ENCODE results near the gene DYRK1A.
"Not testable (repeated sequence)": the region's sequence is repeated elsewhere in the genome, so short reads cannot be mapped to it uniquely, and the experiment has no call there.

DYRK1A gene

DNA sequence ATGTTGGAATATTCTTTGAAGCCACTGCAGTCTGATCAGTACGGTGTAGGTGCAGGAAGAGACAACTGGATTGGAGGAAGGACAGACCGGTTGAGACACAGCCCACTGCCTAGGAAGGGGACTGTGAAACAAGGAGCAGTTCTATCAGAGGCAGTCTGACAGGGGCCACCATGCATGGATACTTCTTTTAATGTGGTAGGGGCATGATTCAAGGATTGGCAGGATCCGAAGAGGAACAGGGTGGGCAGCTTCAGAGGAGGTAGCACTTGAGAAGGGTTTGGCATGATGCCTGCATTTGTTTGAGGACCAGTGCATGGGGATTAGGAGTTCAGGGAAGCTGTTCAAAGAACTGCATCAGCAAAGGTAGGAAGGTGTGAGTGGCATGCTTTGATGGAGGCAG, 167.9 kb downstream of the DYRK1A start:
- H3K27ac ChIP-seq: no peak overlapping the region
- H3K4me3 ChIP-seq: no peak overlapping the region

DNA sequence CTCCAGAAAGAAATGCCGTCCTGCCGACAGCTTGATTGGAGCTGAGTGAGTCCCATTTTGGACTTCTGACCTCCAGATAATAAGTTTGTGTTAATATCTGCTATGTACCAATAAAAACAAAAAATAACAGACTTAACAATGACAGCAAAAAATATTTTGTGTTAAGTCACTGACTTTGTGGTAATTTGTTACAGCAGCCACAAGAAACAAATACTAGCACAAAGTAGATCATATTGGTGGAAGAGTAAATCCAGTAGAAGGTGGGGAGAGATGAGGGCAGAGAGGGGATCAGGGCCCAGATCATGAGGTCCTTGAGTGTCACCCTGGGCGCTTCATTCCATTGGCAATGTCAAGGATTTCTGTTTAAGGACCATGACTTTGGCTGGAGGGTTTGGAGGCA, 168.6 kb downstream of the DYRK1A start:
- no peak overlapping the region for H3K4me3 ChIP-seq
- H3K27ac ChIP-seq: no peak overlapping the region

DNA sequence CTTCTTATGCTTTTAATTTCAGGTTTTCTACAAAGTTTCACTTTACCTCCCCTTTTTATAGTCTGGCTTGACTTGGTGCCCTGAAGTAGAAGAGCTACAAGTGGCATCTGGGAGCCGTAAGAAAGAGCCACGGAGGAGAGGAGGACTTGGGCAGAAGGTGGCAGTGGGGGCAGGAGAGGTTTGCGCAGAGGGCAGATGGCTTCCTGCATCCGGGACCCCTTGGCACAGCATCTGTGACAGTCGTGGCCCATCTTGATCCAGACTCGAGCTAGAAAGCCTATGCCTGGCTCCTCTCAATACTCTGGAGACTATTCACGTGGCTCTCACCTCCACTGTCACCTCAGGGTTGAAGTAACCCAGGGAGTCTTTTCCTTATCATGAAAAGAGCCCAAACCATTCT, 169.1 kb downstream of the DYRK1A start:
- H3K27ac ChIP-seq: no peak overlapping the region
- no peak overlapping the region for H3K4me3 ChIP-seq

DNA sequence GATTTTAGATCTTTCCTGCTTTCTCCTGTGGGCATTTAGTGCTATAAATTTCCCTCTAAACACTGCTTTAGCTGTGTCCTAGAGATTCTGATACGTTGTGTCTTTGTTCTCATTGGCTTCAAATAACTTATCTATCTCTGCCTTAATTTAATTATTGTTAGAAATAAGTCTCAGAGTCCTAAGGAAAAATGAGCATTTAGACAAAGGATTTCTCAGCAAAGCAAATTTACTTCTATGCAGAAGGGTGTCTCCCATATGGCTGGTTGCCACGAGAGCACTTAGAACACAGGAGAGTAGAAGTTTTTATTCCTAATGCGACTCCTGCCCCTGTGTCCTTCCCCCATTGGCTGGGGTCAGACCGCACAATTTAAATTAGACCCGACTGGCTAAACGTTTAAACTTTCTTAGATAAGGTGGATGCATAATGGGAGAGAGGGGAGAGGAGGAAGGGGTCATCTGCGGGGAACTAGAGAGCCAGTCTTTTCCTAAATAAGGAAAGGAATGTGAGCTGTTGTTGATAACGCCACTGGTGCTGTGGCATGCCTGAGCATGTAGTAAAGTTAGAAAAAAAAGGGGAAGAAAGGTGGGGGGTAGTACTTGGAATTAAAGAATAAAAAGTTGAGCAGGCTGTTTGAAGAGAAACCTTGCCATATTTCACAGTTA, 170.2 kb downstream of the DYRK1A start:
- no peak overlapping the region for H3K27ac ChIP-seq
- H3K4me3 ChIP-seq: no peak overlapping the region

DNA sequence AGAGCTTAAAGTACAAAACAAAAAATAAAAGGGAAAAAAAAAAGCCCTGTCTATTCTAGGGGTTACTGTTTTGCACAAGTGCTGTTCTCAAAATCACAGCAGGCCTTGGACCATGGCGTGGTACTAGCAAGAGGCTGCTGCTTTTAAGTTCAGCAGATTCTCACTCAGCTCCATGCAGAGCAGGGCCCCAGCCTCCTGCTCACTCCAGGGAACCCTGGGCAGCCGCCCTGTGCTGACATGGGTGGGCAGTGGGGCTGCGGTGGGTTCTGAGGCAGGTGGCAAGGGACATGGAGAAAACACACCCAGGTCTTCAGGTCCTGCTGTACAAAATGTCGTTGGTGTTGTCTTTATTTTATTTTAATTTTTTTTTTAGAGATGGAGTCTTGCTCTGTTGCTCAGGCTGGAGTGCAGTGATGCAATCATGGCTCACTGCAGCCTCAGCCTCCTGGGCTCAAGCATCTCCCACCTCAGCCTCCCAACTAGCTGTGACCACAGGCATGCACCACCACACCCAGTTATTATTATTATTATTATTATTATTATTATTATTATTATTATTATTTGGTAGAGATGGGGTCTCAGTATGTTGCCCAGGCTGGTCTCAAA, 170.9 kb downstream of the DYRK1A start:
- Histone ChIP-seq H3K27ac (no peak overlapping the region), H3K4me3 (no peak overlapping the region)

DNA sequence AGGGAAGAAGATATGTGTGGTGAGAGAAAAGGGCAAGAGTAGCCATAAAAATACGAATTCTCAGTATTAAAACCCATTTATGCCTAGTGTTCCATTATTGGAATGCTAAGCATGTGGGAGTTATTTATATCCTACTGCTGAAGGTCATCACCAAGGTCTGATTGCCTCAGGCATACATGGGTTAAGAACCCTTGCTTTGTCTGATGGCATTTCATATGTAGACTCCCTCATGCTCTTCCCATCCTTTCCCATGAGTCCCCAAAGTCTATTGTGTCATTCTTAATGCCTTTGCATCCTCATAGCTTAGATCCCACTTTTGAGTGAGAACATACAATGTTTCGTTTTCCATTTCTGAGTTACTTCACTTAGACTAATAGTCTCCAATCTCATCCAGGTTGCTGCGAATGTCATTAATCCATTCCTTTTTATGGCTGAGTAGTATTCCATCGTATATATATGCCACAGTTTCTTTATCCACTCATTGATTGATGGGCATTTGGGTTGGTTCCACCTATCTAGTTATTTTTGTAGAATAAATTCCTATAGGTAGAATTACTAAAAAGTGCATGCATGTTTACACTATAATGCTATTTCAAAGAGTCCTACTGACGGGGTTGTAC, 172.5 kb downstream of the DYRK1A start:
- H3K4me3 ChIP-seq: no peak overlapping the region
- H3K27ac ChIP-seq: no peak overlapping the region

DNA sequence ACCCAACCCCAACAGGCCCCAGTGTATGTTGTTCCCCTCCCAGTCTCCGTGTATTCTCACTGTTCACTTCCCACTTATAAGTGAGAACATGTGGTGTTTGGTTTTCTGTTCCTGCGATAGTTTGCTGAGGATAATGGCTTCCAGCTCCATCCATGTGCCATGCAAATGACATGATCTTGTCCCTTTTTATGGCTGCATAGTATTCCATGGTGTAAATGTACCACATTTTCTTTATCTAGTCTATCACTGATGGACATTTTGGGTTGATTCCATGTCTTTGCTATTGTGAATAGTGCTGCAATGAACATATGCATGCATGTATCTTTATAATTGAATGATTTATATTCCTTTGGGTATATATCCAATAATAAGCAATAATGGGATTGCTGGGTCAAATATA, 174.6 kb downstream of the DYRK1A start:
- H3K4me3 ChIP-seq, H3K27ac ChIP-seq: not testable (repeated sequence)

DNA sequence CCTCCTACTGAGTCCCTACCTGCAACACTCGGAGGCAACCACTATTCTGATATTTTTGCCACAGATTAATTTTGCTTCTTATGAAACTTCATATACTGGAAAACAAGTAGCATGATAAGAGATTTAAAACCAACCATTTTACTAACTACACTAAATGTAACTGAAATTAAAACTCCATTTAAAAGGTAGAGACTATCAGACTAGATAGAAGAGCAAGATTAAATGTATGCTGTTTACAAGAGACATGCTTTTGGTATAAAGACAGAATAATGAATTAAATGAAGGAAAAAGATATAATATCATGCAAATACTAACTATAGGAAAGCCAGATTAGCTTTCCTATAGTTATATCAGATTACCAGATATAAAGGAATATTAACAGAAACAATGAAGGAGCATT, 175.9 kb downstream of the DYRK1A start:
- Histone ChIP-seq H3K4me3 (no peak overlapping the region), H3K27ac (no peak overlapping the region)

DNA sequence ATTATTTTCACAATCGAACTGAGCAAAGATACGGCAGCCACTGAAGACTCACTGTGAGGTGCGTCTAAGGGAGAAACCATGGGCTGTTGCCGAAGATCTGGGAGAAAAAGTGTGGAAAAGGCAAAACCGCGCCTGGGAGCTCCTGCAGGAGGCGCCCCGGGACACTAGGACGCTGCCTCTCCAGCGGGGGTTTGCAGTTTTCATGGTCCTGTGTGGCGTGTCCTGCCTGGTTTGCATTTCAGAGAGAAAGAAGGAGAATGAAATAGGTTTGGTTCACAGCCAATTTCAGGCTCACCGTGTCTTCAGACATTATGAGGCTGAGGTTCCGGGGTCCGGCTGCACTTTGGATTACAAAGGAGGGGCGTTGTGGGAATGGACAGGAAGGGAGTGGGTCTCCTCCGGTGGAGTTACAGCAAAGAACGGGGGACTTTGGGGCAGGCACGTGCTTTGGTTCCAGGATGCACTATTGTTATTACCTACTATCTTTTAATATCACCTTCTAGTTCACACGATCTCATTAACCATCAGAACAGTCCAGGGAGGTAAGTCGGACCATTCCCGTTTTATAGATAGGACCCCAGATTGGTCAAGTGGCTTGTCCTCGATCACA, 179.8 kb downstream of the DYRK1A start:
- Histone ChIP-seq H3K4me3 (no peak overlapping the region), H3K27ac (no peak overlapping the region)

DNA sequence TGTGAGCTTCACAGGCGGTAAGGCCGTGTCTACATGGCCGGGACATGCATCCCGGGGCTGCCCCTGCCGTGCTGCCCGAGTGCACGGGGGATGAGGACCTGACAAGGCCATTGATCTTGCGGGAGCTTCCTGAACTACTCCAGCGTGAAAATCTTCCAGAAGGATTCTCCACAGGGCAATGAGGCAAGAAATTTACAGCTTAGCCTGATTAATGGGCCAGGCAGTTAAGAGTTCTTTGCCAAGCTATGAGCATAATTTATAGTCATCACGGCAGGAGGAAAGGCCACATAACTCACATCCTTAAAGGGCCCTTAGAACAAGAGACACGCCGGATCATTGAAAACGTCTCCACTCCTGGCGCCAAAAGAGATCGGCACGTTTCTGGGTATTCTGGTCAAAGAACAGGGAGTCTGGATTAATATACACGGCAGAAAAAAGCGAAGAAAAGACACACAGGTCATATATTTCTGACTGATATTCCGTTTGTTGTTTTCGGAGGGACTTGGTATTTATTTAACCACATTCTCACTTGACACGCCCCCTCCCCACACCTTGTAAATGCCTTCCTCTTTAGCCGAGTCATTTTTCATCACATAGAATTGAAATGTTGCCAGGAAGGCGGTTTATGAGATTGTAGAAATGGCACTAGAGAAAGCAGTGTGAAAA, 180.5 kb downstream of the DYRK1A start:
- Histone ChIP-seq H3K4me3 (no peak overlapping the region), H3K27ac (no peak overlapping the region)

DNA sequence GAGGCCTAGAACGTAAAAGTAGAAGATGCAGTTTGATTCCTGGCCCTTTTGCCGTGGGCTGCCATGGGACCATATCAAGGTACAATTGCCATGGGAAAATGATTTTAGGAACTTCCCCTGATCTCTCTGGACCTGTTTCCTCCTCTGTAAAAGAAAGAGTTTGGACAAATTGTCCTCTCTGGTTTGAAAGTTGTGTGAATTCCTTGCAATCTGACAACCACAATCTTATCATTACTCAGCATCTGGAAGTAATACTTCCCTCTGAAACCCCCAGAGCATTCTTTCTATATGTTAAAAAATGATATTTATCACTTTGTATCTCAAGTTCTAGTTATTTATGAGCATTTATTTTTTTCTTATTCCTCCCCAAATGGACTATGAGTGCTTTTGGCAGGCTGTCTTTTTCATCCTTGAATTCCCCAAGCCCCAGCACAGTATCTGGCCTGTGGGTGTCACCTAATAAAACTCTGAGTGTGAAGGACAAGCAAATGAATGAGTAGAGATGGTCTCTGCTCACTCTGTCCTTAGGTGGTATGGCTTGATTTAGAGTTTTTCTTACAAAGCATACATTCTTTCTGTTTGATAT, 181.1 kb downstream of the DYRK1A start:
- H3K4me3 ChIP-seq: no peak overlapping the region
- H3K27ac ChIP-seq: no peak overlapping the region

DNA sequence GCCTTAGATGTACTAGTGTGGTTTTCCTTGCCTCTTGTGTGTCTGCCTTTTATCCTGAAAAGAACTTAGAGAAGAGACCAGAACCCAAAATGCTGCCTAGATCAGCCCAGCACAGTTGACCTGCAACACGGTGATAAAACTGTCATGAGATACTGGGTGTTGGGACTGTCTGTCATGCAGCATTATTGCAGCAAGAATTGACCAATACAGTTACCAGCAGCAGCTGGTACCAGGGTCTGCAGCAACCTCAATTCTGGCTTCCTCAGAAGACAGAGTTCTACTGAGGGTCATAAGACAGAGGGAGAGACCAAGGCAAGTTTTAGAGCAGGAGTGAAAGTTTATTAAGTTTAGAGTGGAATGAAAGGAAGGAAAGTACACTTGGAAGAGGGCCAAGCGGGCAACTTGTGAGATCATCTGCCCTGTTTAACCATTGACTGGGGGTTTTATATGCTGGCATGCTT, 182.0 kb downstream of the DYRK1A start:
- Histone ChIP-seq H3K4me3 (no peak overlapping the region), H3K27ac (no peak overlapping the region)

DNA sequence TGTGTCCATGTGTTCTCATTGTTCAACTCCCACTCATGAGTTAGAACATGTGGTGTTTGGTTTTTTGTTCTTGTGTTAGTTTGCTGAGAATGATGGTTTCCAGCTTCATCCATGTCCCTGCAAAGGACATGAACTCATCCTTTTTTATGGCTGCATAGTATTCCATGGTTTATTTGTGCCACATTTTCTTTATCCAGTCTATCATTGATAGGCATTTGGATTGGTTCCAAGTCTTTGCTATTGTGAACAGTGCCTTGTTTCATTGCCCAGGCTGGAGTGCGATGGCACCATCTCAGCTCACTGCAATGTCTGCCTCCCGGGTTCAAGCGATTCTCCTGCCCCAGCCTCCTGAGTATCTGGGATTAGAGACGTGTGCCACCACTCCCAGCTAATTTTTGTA, 183.2 kb downstream of the DYRK1A start:
- not testable (repeated sequence) for H3K27ac ChIP-seq, H3K4me3 ChIP-seq

DNA sequence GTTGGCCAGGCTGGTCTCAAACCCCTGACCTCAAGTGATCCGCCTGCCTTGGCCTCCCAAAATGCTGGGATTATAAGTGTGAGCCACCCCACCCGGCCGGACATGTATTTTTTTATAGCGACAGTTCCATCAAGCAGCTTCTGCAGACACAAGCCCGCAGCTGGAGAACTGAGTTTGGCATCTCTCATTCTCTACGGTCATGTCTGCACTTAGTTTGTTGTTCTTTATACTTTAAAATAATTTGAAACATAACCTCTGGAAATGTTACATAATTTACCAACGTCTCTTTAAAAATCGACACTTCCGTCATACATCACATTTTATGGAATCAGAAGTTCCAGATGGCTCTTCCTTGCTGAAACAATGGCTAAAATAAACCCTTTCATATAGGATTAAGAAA, 183.6 kb downstream of the DYRK1A start:
- H3K27ac ChIP-seq: no peak overlapping the region
- no peak overlapping the region for H3K4me3 ChIP-seq

DNA sequence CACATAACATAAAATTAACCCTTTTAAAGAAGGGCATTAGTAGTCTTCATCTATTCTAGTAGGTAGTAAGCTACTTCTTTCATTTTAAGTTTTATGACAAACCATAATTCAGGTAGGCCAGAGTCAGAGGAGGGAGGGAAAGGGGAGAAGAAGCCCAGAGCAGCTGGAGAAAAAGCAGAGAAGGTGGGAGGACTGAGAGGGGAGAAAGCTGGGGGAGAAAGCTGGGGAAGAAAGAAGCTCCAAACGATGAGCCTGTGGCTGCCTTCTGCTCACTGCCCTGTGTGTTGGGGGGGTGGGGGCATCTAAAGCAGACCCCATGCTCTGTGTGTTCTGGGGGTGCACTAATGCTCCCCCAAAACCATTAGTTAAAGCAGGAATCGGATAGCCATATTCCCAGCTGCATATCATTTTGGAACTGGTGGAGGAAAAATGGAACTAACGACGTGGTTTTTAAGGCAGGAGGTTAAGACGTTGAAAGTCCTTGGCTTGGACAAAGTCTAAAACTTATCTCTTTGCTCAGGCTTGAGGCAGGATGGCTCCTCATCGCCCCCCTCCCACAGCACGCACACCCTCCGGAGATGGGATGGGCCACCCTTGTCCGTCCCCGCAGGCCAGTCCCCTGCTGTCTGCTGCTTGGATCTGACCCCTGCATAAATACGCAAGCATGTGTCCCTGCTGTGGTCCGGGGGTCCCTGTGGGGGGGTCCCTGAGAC, 184.2 kb downstream of the DYRK1A start:
- Histone ChIP-seq H3K27ac (peak overlapping the region in 2 of 21 experiments; percentile 22 to 45), H3K4me3 (no peak overlapping the region)

DNA sequence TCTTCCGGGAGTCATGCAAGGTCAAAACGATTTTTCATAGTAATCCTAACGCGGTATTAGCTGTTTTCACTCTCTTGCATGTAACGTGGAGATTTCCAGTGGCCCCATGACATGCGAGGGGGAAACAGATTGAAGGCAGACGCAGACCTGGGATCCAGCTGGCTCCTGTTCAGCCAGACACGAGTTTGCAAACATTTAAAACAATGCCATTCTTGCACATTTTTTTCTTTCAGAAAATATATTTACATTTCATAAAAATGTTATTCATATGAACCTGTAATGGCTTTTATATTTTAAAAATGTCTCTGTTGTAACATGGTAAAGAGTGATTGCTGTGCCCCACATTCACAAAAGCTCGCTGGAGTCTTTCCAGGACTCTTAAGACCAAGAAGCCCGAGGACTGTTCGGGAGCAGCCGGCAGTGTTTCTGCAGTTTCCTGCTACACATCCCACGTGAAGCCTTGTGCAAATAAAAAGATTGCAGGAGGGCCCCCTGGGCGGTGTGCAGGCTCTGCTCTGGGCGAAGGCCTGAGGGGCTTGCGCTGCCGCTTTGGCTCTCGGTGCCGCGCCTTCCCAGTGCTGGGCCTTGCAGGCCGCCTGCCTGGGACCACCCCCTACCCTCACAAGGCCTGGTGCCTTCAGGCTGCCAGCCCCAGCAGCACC, 184.9 kb downstream of the DYRK1A start:
- peak overlapping the region in 3 of 21 experiments; percentile 22 to 45 (median 29) for H3K27ac ChIP-seq

DNA sequence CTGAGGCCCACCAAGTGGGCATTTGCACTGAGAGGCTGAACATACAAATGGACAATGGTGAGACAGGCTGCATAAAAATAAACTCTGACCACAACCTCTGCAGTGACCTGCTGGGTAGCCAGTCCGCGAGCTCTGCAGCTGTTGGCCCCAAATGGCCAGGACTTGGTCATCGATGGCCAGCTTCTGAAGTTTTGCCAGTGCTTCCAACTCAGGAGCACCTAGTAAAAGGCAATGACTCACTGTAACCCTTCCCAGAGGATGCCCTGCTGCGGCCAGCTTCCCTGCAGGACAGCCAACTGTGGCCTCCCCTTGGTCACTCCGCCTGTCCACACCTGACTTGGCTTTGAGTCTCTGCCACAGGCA, 185.4 kb downstream of the DYRK1A start:
- Histone ChIP-seq H3K27ac (peak overlapping the region in 1 of 21 experiments; percentile 29), H3K4me3 (no peak overlapping the region)

More for the DNA sequence above, 184.9 kb downstream of the DYRK1A start:
- no peak overlapping the region for H3K4me3 ChIP-seq

DNA sequence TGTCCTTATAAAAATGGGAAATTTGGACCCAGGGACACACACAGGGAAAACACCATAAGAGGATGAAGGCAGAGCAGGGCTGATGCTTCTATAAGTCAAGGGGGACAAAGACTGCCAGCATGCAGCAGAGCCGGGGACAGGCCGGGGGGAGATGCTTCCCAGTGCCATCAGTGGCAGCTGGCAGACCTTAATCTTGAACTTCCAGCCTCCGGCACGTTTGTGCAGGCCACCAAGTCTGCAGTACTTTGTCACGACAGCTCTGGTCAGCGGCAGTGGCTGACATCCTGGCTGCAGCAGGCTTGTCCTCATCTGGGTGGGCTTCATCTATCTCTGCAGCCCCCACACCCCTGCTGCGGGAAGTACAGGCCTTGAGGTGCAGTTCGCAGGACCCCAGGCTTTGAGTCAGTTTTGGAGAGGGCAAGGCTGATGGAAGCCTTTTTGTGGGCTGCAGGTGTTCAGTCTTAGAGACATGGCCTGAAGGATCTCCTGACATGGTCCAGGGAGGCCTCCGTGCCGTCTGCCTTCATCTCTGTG, 186.0 kb downstream of the DYRK1A start:
- H3K4me3 ChIP-seq: no peak overlapping the region
- H3K27ac ChIP-seq: no peak overlapping the region

DNA sequence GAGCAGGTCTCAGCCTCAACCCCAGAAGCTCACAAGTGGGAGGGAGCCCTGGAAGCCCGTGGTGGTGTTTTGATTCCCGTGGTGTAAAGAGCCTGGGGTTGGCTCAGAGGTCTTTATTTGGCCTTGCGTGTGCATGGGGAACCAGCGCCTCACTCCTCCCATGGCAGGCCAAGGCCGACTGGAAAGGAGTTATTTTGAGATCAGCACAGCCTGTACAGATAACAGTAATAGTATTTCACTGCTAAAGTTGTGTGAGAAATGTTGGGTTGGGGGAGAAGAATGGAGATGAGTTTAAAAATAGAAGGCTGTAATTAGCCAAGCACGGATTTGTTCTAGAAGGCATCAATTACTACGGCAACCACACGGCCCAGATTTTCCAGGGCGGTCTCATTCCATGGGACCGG, 186.5 kb downstream of the DYRK1A start:
- no peak overlapping the region for H3K27ac ChIP-seq
- no peak overlapping the region for H3K4me3 ChIP-seq
